Adipocyte (in vitro differentiated cells): ENCODE results near the gene SORL1-AS1.
"Not testable (repeated sequence)": the region's sequence is repeated elsewhere in the genome, so short reads cannot be mapped to it uniquely, and the experiment has no call there.

Experiments
- DNase-seq: peaks from one replicate; pipeline ENCODE4 v3.0.0-alpha.2; 2015; ENCODE audit warnings: low read depth
- H3K27me3 ChIP-seq: replicated peaks from 2 replicates; pipeline ENCODE4 v1.7.0; 2013; ENCODE audit warnings: mild to moderate bottlenecking, low read length, moderate library complexity; ENCODE audit not compliant: control insufficient read depth, insufficient read depth
- H3K36me3 ChIP-seq: 2 replicates; pipeline ENCODE4 v1.7.0; 2013; ENCODE audit warnings: low read length, mild to moderate bottlenecking, moderate library complexity; ENCODE audit not compliant: control insufficient read depth, insufficient read depth, severe bottlenecking
- H3K4me1 ChIP-seq: 2 replicates; pipeline ENCODE4 v1.7.0; 2013; ENCODE audit warnings: mild to moderate bottlenecking, low read length, moderate library complexity; ENCODE audit not compliant: control insufficient read depth, insufficient read depth
- H3K4me3 ChIP-seq: 2 replicates; pipeline ENCODE4 v1.7.0; 2013; ENCODE audit warnings: mild to moderate bottlenecking, low read length, moderate library complexity
- H3K9ac ChIP-seq: 2 replicates; pipeline ENCODE4 v1.7.0; 2013; ENCODE audit warnings: mild to moderate bottlenecking, low read length, moderate library complexity
- H3K9me3 ChIP-seq: 2 replicates; pipeline ENCODE4 v1.7.0; 2013; ENCODE audit warnings: mild to moderate bottlenecking, low read length, moderate library complexity; ENCODE audit not compliant: control insufficient read depth

Gene SORL1-AS1

GRCh38 chr11:121485216-121485615, 32.4 kb upstream of the SORL1-AS1 start:
- Histone ChIP-seq H3K27me3 (peaks cover 48% of the 10 kb centered on the region), H3K4me3 (no peak overlapping the region), H3K9ac (no peak overlapping the region), H3K4me1 (no peaks in the 10 kb centered on the region), H3K36me3 (no peaks in the 10 kb centered on the region), H3K9me3 (no peaks in the 10 kb centered on the region)
- DNase-seq: no peak

DNA sequence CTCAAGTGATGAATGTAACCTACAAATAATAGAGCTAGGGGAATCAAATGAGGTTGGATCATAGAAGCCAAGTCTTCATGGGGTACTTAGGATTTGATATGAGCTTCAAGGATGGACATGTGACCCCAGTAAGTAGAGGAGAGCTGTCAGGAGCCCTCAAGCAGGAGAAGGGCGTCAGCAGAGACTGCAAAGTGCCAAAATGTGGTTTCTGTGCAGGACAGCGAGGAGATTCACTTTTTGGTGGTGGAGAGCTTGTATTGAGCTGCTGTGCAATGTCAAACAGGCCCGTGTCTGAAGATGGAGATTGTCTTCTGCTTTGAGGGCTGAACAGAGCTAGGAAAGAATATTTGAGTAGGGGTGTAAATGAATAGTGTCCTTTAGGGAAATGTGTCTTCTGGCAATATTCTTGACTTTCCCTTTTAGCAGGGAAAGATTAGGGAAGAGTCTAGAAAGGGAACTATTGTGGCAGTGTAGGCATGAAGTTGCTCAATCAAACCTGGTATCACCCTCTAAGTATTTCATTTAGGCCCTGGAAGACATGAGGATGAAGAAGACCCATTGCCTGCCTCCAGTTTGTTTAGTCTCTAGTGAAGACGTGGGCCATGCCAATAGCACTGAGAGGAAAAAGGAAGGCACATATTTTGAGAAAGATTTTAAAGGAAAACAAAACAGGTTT, 31.2 kb upstream of the SORL1-AS1 start:
- peaks cover 52% of the 10 kb centered on the region for H3K27me3 ChIP-seq
- no peaks in the 10 kb centered on the region for H3K36me3 ChIP-seq
- no peaks in the 10 kb centered on the region for H3K4me1 ChIP-seq
- DNase-seq: no peak
- H3K9ac ChIP-seq: no peak overlapping the region
- no peak overlapping the region for H3K4me3 ChIP-seq
- H3K9me3 ChIP-seq: no peaks in the 10 kb centered on the region

GRCh38 chr11:121482231-121483129, 29.7 kb upstream of the SORL1-AS1 start:
- H3K4me3 ChIP-seq: no peak overlapping the region
- H3K36me3 ChIP-seq: no peaks in the 10 kb centered on the region
- no peak for DNase-seq
- H3K9ac ChIP-seq: no peak overlapping the region
- H3K9me3 ChIP-seq: no peaks in the 10 kb centered on the region
- H3K4me1 ChIP-seq: no peaks in the 10 kb centered on the region
- peaks cover 56% of the 10 kb centered on the region for H3K27me3 ChIP-seq

GRCh38 chr11:121481484-121482230, 28.9 kb upstream of the SORL1-AS1 start:
- DNase-seq, H3K36me3 ChIP-seq, H3K4me1 ChIP-seq, H3K4me3 ChIP-seq, H3K9me3 ChIP-seq, H3K9ac ChIP-seq: not testable (repeated sequence)
- H3K27me3 ChIP-seq: peaks cover 56% of the 10 kb centered on the region

- H3K9ac ChIP-seq: no peak overlapping the region
- peaks cover 55% of the 10 kb centered on the region for H3K27me3 ChIP-seq
- H3K4me1 ChIP-seq: no peaks in the 10 kb centered on the region
Measured at GRCh38 chr11:121479698-121480238, 27.0 kb upstream of the SORL1-AS1 start.

DNA sequence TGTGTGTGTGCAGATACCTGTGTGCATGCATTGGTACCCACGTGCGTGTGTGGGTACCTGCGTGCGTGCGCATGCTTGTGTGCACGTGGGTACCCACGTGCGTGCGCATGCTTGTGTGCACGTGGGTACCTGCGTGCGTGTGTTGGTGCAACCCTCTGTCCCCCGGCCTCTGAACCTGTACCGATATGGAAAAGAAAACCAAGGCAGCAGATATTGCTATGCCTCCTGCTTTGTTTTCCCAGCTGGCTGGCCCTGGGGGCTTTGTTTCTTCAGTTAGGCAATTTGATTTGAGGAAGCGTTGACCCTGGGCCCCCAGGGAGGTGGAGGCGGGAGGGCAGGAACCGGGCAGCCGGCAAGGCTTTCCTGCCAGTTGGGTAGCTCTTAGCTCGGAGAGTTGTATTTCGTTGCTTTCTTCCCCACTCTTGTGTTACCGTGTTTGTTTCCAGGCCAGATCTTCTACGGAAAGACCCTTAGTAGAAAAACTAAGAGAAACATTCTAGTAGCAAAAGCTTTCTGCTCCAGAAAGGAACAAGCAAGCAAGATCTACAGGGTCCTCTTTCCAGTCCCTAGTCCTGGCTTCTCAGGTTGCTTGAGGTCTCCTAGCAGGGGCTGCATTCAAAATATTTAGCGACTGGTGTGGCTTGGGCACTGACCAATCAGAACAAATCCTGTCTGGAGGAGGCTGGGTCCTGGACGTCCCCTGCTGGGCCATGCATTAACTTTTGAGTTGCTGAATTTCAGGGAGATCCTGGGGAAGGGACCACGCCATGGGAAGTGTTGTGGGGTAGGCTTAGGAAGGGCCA, 26.3 kb upstream of the SORL1-AS1 start:
- Histone ChIP-seq H3K4me3 (no peak overlapping the region), H3K9ac (no peak overlapping the region), H3K27me3 (peaks cover 60% of the 10 kb centered on the region)

More at GRCh38 chr11:121479698-121480238, 27.0 kb upstream of the SORL1-AS1 start:
- H3K36me3 ChIP-seq: no peaks in the 10 kb centered on the region
- H3K4me3 ChIP-seq: no peak overlapping the region
- DNase-seq: no peak
- no peaks in the 10 kb centered on the region for H3K9me3 ChIP-seq

GRCh38 chr11:121478226-121478894, 25.6 kb upstream of the SORL1-AS1 start:
- no peak for DNase-seq
- Histone ChIP-seq H3K36me3 (no peaks in the 10 kb centered on the region), H3K4me1 (no peaks in the 10 kb centered on the region), H3K27me3 (peaks cover 55% of the 10 kb centered on the region), H3K4me3 (no peak overlapping the region), H3K9ac (no peak overlapping the region), H3K9me3 (no peaks in the 10 kb centered on the region)

More for the DNA sequence above, 26.3 kb upstream of the SORL1-AS1 start:
- Histone ChIP-seq H3K36me3 (no peaks in the 10 kb centered on the region), H3K9me3 (no peaks in the 10 kb centered on the region), H3K4me1 (no peaks in the 10 kb centered on the region)
- DNase-seq: no peak

GRCh38 chr11:121476379-121477032, 23.7 kb upstream of the SORL1-AS1 start:
- peaks cover 49% of the 10 kb centered on the region for H3K27me3 ChIP-seq
- H3K9me3 ChIP-seq: no peaks in the 10 kb centered on the region
- no peaks in the 10 kb centered on the region for H3K4me1 ChIP-seq
- H3K36me3 ChIP-seq: no peaks in the 10 kb centered on the region
- H3K9ac ChIP-seq: no peak overlapping the region
- DNase-seq: no peak
- no peak overlapping the region for H3K4me3 ChIP-seq

DNA sequence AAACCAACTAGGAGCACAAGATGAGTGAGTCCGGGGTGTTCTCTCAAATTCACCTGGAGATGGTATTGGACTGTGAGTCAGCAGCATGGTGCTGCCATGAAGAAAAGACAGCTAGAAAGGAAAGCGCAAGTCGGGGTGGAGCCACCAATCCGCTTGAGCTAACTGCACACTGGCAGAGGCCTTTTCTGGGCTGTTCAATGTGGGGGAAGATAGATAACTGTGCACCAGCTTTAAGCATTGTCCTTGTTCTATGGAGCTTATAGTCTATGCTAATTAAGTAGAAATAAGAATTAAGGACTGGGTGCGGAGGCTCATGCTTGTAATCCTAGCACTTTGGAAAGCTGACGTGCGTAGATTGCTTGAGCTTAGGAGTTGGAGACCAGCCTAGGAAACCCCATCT, 21.9 kb upstream of the SORL1-AS1 start:
- Histone ChIP-seq H3K36me3 (no peaks in the 10 kb centered on the region), H3K4me3 (no peak overlapping the region)
- no peak for DNase-seq

More for the DNA sequence above, 21.9 kb upstream of the SORL1-AS1 start:
- H3K9ac ChIP-seq: no peak overlapping the region
- no peaks in the 10 kb centered on the region for H3K9me3 ChIP-seq
- H3K27me3 ChIP-seq: peaks cover 41% of the 10 kb centered on the region
- H3K4me1 ChIP-seq: no peaks in the 10 kb centered on the region
